ENCODE results near the gene KRTAP4-3.
"Not testable (repeated sequence)": the region's sequence is repeated elsewhere in the genome, so short reads cannot be mapped to it uniquely, and the experiment has no call there.

The KRTAP4-3 gene

GRCh38 chr17:41168121-41168520 lies at the start of gene KRTAP4-3:
Gene KRTAP4-3, minus strand, starts transcription at chr17:41168221. Its CDS starts 49 bp downstream, at chr17:41168172.
- no peak for DNase-seq

- DNase-seq, result no peak
These were observed 47.7 kb upstream of the KRTAP4-3 start for GRCh38 chr17:41215681-41216080.

- DNase-seq, result no peak
These were observed 44.6 kb upstream of the KRTAP4-3 start for GRCh38 chr17:41212524-41213169.

- DNase-seq, result no peak
These were observed 43.9 kb upstream of the KRTAP4-3 start for GRCh38 chr17:41211845-41212466.

DNA sequence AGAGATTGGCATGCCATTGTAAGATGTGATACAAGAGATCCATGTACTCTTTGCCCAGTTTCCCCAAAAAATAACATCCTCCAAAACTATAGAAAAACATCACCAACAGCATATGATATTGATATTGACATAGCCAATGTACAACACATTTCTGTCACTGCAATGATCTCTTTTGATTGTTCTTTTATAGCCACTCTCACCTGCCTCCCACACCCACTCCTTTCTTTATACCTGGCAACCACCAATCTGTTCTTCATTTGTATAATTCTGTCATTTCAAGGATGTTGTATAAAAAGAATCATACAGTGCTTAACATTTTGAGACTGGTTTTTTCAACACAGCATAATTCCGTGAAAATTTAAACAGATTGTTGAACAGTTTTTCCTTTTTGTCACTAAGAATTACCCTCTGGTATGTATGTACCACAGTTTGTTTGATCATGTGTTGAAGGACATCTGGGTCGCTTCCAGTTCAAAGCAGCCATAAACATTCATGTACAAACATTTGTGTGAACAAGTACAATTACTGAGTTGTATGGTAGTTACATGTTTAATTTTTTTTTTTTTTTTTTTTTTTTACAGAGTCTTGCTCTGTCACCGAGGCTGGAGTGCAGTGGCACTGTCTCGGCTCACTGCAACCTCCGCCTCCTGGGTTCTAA lies 31.5 kb upstream of the KRTAP4-3 start:
- no peak for DNase-seq

DNA sequence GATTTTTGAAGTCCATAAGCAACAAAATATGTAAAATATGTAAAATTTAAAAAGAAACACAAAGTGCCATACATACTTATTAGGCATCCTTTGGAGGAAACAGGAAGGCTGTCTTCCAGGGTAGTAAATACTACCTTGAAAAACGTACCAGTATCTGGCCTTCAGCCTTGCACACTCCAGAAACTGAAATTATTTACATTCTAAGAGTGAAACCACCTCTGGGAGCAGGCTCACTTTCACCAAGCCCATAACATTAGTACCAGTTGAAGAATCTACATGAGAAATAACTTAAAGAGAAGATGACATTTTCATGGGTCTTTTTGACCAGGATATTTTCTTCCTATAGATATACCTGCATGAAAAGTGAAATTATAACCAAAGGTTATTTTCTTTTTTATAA lies 28.0 kb upstream of the KRTAP4-3 start:
- no peak for DNase-seq

DNA sequence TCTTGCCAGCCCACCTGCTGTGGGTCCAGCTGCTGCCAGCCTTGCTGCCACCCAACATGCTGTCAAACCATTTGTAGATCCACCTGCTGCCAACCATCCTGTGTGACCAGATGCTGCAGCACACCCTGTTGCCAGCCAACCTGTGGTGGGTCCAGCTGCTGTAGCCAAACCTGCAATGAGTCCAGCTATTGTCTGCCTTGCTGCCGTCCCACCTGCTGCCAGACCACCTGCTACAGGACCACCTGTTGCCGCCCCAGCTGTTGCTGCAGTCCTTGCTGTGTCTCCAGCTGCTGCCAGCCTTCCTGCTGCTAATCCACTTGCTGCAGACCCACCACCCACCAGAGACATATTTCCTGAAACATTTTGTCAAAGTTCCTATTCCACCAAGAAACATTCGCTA lies 22.3 kb upstream of the KRTAP4-3 start:
- no peak for DNase-seq

- not testable (repeated sequence) for DNase-seq
These were observed 21.9 kb upstream of the KRTAP4-3 start, which contains the start of gene KRTAP9-1 for GRCh38 chr17:41189837-41190318. Gene KRTAP9-1, plus strand, starts transcription at chr17:41189887. Its CDS starts 0 bp downstream, at chr17:41189887.

DNA sequence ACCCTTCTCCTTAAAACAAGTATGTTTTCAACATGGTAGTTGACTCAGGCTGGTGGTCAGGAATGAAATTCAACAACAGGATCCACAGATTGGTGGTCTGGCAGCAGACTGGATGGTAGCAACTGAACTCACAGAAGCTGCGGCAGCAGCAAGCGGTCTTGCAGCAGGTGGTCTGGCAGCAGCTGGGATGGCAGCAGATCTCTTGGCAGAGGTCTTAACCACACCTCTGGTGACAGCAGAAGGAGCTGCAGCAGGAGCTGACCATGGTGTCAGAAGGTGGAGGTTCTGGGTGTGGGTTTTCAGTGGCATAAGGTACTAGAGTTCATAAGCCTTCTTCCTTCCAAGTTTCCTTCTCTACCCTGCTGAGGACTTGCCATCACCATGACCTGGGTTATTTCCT lies 18.9 kb upstream of the KRTAP4-3 start:
- no peak for DNase-seq

- no peak for DNase-seq
These were observed 17.0 kb upstream of the KRTAP4-3 start for GRCh38 chr17:41185001-41185400.

DNA sequence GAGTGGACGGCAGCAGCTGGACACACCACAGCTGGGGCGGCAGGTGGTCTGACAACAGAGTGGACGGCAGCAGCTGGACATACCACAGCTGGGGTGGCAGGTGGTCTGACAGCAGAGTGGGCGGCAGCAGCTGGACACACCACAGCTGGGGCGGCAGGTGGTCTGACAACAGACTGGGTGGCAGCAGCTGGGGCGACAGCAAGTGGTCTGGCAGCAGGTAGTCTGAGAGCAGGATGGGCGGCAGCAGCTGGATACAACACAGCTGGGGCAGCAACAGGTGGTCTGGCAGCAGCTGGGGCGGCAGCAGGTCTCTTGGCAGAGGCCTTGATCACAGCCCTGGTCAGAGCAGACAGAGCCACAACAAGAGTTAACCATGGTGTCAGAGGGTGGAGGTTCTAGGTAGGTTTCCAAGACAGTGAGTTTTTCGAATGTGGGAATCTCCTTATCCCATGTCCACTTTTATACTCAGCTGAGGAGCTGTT lies 16.5 kb upstream of the KRTAP4-3 start, which contains the start of gene KRTAP4-1:
Gene KRTAP4-1 (minus strand): TSS at position 432 of the 482 bp plus-strand sequence. CDS start 57 bp downstream, at position 375.
- no peak for DNase-seq

DNA sequence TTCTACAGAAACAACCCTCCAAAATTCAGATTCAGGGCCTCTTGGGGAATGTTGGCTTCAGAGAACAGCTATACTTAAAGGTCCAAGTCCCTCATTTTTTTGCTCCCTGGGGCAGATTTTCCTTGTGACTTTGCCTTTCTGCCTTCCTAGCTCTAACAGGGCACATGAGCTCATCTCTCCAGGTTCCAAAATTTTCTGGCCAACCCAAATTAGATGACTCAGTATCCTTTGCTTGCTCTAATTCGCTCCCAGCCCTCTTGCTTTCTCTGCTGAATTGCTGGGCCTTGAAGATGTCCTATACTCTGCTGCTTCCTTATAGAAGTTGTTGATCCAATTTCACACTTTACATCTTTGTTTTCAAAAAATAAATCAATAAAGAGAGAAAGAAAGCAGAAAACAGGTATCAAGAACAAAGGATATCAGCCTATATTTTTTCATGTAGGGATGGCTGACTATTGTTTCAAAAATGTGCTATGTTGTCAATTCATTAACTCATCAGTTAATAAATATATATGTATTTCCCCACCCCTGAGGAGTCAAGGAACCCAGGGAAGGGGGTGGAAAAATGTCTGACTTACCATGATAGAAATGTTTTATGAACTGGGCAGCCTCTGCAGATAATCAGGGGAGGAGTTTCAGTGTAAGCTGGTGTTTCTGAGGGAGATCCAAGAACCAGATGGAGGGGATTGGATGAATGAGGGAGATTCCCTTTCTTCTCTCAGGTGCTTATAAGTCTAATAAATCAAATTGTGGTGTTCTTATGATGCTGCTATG lies 11.0 kb upstream of the KRTAP4-3 start:
- no peak for DNase-seq

DNA sequence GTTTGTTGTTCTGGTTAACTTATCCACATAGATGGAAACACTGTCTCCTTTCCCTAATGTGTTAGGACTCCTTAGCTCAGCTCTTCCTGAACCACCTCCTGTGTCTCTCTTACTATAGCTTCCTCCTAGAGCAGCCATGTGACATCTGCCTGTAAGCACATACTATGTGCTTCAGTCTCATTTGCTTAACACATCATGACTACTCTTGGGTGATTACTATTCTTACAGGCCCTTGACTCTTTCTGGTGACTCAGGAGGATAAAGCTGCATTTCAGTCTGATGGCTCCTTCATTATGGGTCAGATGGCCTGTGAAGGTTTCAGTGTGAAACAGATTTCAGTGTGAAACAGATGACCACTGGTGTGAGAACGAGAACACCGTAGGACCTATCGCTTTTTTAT lies 10.3 kb upstream of the KRTAP4-3 start:
- DNase-seq, result no peak

DNA sequence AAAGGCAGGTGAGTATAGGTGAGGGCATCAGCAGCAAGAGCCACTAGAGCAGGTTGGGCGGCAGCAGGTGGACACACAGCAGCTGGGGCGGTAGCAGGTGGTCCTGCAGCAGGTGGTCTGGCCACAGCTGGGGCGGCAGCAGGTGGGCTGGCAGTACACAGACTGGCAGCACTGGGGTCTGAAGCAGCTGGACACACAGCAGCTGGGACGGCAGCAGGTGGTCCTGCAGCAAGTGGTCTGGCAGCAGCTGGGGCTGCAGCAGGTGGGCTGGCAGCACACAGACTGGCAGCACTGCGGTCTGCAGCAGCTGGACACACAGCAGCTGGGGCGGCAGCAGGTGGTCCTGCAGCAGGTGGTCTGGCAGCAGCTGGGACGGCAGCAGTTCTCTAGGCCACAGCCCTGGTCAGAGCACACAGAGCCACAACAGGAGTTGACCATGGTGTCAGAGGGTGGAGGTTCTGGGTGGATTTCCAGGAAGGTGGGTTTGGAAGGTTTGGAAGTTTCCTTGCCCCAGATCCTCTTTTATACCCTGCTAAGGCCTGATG lies 9.8 kb upstream of the KRTAP4-3 start, which contains the start of gene KRTAP4-2:
Gene KRTAP4-2 (minus strand): TSS at position 495 of the 545 bp plus-strand sequence. CDS start 57 bp downstream, at position 438.
- DNase-seq, result no peak

- DNase-seq, result no peak
These were observed 8.8 kb upstream of the KRTAP4-3 start for GRCh38 chr17:41176744-41177387.

GRCh38 chr17:41171886-41172285 lies 3.9 kb upstream of the KRTAP4-3 start:
- DNase-seq, result no peak

DNA sequence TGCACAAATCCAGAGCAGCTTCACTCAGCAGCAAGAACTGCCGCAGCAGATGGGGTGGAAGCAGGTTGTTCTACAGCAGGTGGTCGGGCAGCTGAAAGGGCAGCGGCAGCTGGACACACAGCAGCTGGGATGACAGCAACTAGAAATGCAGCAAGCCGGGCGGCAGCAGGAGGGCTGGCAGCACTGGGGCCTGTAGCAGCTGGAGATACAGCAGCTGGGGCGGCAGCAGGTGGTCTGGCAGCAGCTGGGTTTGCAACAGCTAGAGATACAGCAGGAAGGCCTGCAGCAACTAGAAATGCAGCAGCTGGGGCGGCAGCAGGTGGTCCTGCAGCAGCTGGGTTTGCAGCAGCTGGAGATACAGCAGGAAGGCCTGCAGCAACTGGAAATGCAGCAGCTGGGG lies 460 bp downstream of the KRTAP4-3 start:
- no peak for DNase-seq

DNA sequence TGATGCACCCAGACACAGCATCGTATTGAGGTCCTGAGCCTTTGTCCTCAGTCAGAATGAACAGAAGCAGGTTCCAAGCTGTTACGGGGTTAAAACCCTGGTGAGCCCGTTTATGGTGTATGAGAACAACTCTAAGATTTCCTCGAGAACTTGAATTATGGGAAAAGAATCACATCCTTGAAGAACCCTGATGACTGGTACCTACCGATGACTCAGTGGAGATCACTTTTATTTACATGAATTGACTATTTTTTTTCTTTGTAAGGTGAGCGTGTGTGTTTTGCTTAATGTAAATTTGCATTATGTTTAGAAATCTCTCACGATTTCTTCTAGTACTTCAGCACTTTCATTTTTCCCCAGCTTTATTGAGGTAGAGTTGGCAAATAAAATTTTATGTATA lies 4.2 kb downstream of the KRTAP4-3 start:
- DNase-seq, result no peak

GRCh38 chr17:41160648-41161047 lies 7.4 kb downstream of the KRTAP4-3 start, which contains the start of gene KRTAP4-4:
Gene KRTAP4-4, minus strand, starts transcription at chr17:41160748. Its CDS starts 57 bp downstream, at chr17:41160691.
- no peak for DNase-seq

DNA sequence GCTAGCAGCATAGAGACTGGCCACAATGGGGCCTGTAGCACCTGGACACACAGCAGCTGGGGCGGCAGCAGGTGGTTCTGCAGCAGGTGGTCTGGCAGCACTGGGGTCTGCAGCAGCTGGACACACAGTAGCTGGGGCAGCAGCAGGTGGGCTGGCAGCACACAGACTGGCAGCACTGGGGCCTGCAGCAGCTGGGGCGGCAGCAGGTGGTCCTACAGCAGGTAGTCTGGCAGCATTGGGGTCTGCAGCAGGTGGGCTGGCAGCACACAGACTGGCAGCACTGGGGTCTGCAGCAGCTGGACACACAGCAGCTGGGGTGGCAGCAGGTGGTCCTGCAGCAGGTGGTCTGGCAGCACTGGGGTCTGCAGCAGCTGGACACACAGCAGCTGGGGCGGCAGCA lies 7.8 kb downstream of the KRTAP4-3 start:
- DNase-seq, result not testable (repeated sequence)

DNA sequence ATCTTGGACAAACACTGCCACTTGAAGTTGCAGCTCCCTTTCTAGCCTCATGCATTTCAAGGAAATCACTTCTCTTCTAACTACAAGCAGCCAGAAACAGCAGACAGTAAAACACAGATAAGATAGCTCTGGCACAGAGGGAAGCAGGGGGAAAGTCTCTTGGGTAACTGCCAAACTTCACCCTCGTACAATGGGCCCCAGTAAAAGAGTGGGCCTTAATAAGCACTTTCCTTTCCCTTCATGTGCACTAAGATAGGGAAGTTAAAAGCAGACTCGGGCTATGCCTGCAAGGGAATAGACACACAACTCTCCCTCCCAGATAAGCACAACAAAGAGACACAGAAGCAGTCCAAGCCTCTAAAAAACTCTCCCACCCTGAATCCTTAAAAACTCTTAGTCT lies 14.2 kb downstream of the KRTAP4-3 start:
- DNase-seq, result no peak

DNA sequence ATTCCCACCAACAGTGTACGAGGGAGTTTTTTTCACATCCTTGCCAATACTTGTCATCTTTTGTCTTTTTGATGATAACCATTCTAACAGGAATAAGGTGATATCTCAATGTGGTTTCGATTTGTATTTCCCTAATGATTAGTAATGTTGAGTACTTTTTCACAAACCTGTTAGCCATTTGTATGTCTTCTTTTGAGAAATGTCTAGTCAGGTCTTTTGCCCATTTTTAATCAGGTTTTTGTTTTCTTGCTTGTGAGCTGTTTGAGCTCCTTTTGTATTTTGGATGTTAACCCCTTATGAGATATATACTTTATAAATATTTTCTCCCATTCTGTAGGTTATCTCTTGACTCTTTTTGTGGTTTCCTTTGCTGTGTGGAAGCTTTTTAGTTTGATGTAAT lies 16.5 kb downstream of the KRTAP4-3 start:
- no peak for DNase-seq
